D721Med (cell line): ENCODE data around the gene PLVAP.

ENCODE experiments used
- DNase-seq: peaks from one replicate; pipeline ENCODE4 v3.0.0; 2011; ENCODE audit warnings: low spot score; ENCODE audit not compliant: insufficient read length
- FAIRE-seq: peaks from 2 replicates; lab custom pipeline; 2011; peaks lifted over from hg19 to GRCh38; lab: Jason Lieb, UNC
- TF ChIP-seq, protein P1 (sequence below): IDR thresholded peaks from 2 replicates; pipeline ENCODE4 v1.5.1; 2012; ENCODE audit warnings: mild to moderate bottlenecking, control low read depth; ENCODE audit not compliant: insufficient read depth; ENCODE audit errors: missing control alignments

PLVAP gene

DNA sequence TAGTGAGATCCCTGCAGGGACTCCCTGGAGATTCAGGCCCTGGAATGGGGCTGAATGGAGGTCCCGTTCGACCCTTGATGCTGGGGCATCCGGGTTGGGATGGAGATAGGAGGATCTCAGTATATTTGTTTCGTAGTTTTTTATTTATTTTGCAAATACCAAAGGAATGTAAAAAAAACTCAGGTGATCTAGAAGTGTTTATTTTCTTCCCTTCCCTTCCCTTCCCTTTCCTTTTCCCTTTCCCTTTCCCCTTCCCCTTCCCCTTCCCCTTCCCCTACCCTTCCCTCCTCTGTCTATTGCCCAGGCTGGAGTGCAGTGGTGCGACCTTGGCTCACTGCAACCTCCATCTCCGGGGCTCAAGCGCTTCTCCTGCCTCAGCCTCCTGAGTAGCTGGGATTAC is 35.3 kb downstream of the PLVAP start:
- no peak for DNase-seq
- TF ChIP-seq, protein P1, sequence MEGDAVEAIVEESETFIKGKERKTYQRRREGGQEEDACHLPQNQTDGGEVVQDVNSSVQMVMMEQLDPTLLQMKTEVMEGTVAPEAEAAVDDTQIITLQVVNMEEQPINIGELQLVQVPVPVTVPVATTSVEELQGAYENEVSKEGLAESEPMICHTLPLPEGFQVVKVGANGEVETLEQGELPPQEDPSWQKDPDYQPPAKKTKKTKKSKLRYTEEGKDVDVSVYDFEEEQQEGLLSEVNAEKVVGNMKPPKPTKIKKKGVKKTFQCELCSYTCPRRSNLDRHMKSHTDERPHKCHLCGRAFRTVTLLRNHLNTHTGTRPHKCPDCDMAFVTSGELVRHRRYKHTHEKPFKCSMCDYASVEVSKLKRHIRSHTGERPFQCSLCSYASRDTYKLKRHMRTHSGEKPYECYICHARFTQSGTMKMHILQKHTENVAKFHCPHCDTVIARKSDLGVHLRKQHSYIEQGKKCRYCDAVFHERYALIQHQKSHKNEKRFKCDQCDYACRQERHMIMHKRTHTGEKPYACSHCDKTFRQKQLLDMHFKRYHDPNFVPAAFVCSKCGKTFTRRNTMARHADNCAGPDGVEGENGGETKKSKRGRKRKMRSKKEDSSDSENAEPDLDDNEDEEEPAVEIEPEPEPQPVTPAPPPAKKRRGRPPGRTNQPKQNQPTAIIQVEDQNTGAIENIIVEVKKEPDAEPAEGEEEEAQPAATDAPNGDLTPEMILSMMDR = no peak

DNA sequence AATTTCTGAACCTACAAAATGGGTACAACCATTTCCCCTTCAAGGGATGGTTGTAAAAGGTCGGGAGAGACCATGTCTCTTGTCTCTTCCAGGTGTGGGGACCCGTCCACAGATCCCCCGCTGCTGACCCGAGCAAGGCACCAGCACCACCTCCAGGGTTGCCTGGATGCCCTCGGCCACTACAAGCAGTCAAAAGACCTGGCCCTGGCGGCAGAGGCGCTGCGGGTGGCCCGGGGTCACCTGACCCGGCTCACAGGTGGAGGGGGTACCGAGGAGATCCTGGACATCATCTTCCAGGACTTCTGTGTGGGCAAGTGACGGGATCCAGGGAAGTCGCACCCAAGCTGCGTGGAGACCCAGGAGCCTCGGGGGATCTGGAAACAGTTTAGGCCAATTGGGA is 35.8 kb downstream of the PLVAP start:
- TF ChIP-seq, protein P1 = no peak
- no peak for FAIRE-seq
- DNase-seq = no peak

More for the DNA sequence above, 35.3 kb downstream of the PLVAP start:
- no peak for FAIRE-seq

DNA sequence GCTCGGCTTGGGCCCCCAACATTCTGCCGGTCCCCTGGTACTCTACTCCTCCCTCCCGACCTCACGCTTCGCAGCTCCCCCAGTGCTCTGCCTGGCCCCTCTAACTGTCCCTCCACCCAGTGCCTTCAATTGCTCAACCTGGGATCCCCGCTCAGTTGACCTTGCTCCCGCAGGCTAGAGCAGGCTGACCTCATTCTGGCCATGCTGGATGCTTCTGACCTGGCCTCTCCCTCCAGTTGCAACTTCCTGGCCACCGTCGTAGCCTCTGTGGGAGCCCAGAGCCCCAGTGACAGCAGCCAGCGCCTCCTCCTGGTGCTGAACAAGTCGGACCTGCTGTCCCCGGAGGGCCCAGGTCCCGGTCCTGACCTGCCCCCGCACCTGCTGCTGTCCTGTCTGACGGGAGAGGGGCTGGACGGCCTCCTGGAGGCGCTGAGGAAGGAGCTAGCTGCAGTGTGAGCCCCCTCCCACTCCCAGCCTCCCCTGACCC is 36.2 kb downstream of the PLVAP start:
- FAIRE-seq = no peak
- no peak for DNase-seq
- TF ChIP-seq, protein P1 = no peak

DNA sequence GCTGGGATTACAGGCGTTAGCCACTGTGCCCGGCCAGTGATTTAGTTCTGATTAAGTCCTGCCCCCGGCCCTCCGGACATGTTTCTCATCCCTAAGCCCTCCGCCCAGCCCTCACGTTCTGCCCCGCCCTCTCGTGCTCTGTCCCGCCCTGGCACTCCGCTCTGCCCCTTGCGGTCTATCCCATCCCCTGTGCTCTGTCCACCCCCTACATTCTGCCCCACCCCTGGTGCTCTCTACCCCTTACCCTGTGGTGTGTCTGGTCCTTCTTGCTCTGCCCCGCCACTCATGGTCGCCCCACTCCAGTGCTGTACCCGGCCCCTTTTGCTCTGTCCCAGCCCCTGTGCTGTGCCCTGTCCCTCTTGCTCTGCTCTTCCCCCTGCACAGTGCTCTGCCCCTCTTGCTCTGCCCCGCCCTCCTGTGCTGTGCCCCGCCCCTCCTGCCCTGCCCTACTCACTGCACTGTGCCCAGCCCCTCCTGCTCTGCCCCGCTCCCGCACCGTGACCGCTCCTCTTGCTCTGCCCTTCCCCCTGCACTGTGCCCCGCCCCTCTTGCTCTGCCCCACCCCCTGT is 36.8 kb downstream of the PLVAP start:
- FAIRE-seq = no peak
- DNase-seq = no peak
- TF ChIP-seq, protein P1 = no peak

DNA sequence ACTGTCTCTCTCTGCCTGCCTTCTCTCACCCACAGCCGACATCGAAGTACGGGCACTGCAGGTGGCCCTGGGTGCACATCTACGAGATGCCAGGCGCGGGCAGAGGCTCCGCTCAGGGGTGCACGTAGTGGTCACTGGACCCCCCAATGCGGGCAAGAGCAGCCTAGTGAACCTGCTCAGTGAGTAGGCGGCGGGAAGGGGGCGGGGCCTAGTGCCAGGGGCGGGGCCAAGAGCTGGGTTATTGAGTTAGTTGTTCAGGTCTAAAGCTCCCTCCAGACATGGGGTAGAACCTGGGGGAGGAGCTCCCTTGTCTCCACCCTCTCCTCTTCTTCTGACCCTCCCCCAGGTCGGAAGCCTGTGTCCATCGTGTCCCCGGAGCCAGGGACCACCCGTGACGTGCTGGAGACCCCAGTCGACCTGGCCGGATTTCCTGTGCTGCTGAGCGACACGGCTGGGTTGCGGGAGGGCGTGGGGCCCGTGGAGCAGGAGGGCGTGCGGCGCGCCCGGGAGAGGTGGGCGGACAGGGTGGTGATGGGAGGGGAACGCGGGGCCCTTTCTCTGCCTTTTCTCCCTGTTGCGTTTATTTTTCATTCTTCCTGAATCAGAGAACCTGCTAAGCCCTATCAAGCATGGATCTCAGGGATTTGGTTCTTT is 37.9 kb downstream of the PLVAP start:
- TF ChIP-seq, protein P1 = no peak
- no peak for DNase-seq
- no peak for FAIRE-seq

DNA sequence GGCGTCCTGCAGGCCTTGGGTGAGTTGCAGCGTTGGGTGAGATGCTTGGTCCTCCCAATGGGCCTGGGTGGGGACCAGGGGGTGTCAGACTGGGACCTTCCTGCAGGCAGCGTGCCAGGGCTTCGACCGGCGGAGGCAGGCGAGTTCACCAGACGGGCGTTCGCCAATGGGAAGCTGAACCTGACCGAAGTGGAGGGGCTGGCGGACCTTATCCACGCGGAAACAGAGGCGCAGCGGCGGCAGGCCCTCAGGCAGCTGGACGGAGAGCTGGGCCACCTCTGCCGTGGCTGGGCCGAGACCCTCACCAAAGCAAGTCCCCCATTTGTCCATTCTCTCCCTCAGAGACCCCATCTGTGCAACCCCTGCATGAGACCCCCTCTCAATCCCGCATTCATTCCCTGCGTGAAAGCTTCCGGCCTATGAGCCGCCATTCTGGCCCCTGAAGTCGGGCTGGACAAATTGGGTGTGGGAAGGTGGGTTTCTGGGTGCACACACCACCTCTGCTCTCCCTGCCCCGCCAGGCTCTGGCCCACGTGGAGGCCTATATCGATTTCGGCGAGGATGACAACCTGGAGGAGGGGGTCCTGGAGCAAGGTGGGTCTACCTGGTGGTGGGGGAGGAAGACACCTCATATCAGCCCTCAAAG is 38.6 kb downstream of the PLVAP start:
- TF ChIP-seq, protein P1 = no peak
- no peak for FAIRE-seq

More for the DNA sequence above, 38.6 kb downstream of the PLVAP start:
- no peak for DNase-seq
